GM12892 (cell line): Measurements from ENCODE around the gene LTB4R2.
A peak's percentile ranks its signal among the peaks of the same experiment; 100 is the strongest.

Source experiments
- DNase-seq: peaks from one replicate; pipeline ENCODE4 v3.0.0; 2011; ENCODE audit not compliant: insufficient read length
- FAIRE-seq: peaks from 2 replicates; lab custom pipeline; 2011; peaks lifted over from hg19 to GRCh38; lab: Jason Lieb, UNC
- POLR2A ChIP-seq: IDR thresholded peaks from 2 replicates; pipeline ENCODE4 v1.6.1; 2011; ENCODE audit warnings: low read depth, low read length, control low read depth
- POLR2AphosphoS5 ChIP-seq: IDR thresholded peaks from 2 replicates; pipeline ENCODE4 v1.6.1; 2011; ENCODE audit warnings: low read depth, low read length, control low read depth
- TAF1 ChIP-seq: IDR thresholded peaks from 2 replicates; pipeline ENCODE4 v1.6.1; 2011; ENCODE audit warnings: low read depth, mild to moderate bottlenecking, control low read depth, low read length, borderline replicate concordance

LTB4R2 gene

GRCh38 chr14:24279301-24280186, 30.4 kb upstream of the LTB4R2 start:
- DNase-seq (no peak), FAIRE-seq (peak; percentile 44)
- no peak for TF ChIP-seq POLR2AphosphoS5
- no peak for TF ChIP-seq TAF1
- no peak for TF ChIP-seq POLR2A

DNA sequence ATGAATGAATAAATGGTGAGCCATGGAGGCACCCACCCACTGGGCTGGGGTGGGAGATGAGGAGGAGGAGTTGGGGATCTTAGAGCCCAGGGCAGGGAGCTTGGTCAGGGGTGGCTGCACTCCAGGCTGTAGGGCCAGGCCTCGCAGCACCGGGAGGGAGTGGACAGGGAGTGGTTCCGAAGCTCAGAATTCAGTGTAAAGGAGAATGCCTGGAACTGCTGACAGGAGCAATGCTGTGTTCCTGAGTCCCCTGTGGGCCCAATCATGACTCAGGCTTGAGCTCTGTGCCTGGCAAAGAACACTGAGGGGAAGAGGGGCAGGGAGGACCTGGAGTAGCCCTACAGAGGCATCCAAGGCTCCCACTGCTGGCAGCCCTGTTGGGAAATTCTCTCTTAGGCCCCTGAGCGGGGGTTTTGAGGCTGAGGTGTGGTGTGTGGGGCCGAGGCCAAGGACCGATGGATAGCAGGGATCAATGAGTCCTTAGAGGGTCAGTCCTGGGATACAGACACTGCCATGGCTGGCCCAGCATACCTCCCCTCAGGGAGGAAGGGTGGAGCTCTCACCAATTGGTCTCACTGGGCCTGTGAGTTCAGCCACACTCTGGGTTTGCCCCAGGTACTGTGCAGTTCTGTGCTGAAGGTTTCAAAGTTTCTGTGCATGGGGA, 29.0 kb upstream of the LTB4R2 start:
- FAIRE-seq (no peak), DNase-seq (no peak)

GRCh38 chr14:24281636-24282035, 28.3 kb upstream of the LTB4R2 start:
- FAIRE-seq (no peak), DNase-seq (no peak)
- no peak for TF ChIP-seq TAF1
- no peak for TF ChIP-seq POLR2AphosphoS5
- no peak for TF ChIP-seq POLR2A

More for the DNA sequence above, 29.0 kb upstream of the LTB4R2 start:
- TF ChIP-seq POLR2A: no peak
- TF ChIP-seq POLR2AphosphoS5: no peak
- TF ChIP-seq TAF1: no peak

DNA sequence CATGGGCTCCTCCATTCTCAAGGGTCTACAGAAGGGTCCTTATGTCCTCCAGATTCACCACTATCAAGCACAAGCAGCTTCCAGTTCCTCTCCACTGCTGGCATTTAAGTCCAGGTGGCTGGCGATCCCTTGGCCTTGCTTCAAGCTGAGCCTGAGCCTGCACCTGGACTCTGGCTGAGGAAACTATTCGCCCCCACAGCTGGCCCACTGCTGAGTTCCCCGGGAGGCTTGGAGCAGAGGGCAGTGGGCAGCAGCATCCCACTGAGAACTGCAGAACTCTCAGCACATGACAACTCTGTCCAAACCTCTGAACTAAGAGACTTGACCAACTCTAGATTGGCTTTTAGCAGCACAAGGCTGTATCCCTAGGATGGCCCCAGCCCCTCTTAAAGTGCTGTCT, 27.2 kb upstream of the LTB4R2 start:
- TF ChIP-seq TAF1 (no peak), POLR2AphosphoS5 (no peak), POLR2A (no peak)
- FAIRE-seq: no peak

DNA sequence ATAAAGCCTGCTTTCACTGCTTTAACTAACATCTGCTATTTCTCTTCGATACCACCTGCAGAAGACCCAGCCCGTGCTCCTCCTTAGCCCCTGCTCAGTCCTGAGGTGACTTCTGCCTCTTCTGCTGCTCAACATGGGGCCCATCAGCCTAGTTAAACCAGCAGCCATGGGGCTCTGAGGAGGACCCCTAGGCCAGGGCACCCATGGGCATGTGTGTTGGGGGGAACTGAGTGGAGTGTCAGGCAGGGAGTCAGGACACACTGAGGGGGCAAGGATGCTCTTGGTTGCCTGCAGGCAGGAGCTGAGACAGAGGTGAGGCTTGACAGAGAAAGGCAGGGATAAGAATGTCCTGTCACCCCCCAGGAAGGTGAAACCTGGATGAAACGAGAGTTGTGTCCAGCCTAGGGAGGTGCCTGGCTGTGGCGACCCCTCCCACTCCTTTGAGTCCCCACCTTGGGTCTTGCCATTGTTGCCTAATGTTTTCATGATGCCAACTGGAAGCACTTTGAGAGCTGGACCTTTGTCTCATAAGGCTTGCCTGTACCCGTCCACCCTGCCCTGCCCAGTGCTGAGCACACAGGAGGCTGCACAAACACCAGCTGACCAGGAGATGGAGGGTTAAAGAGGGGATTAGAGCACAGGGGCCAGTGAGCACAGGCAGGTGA, 26.0 kb upstream of the LTB4R2 start:
- DNase-seq: no peak
- no peak for TF ChIP-seq TAF1
- no peak for TF ChIP-seq POLR2AphosphoS5
- no peak for TF ChIP-seq POLR2A
- no peak for FAIRE-seq

More for the DNA sequence above, 27.2 kb upstream of the LTB4R2 start:
- no peak for DNase-seq

GRCh38 chr14:24284501-24285035, 25.4 kb upstream of the LTB4R2 start:
- DNase-seq: no peak
- FAIRE-seq: no peak
- TF ChIP-seq POLR2A (no peak), POLR2AphosphoS5 (no peak), TAF1 (no peak)

DNA sequence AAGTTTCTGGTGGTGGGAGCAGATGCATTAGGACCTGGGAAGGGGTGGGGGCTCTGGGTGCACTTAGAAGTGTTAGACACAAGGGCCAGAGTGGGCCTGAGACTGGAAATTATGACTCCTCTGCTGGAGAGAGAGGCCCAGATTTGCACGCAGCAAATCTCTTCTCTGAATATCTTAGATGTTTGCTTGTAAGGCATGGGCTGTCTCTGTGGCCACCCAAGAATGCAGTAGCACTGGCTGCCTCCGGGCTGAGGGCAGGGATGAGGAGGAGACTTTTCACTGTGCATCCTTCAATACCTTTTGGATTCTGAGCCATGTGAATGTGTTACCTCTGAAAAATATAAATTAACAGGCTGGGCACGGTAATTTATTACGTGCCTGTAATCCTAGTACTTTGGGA, 24.6 kb upstream of the LTB4R2 start:
- TF ChIP-seq POLR2AphosphoS5: no peak
- TF ChIP-seq POLR2A: no peak
- TF ChIP-seq TAF1: no peak
- DNase-seq: no peak
- no peak for FAIRE-seq

GRCh38 chr14:24286996-24287395, 22.9 kb upstream of the LTB4R2 start:
- no peak for TF ChIP-seq TAF1
- TF ChIP-seq POLR2AphosphoS5: no peak
- TF ChIP-seq POLR2A: no peak
- FAIRE-seq: no peak
- no peak for DNase-seq

- TF ChIP-seq POLR2AphosphoS5: no peak
- no peak for TF ChIP-seq TAF1
- no peak for TF ChIP-seq POLR2A
- DNase-seq: no peak
- FAIRE-seq: peak; percentile 64
Observed at GRCh38 chr14:24289649-24290280, 20.2 kb upstream of the LTB4R2 start.

- DNase-seq (no peak), FAIRE-seq (no peak)
- TF ChIP-seq POLR2A (0 out of 2 replicates have a peak, but pooled peaks have one; percentile 16), TAF1 (no peak)
Observed at GRCh38 chr14:24290746-24291145, 19.2 kb upstream of the LTB4R2 start.
